NOMO-1 treated with DMSO at 0.1 percent for 48 hours (cell line): ENCODE results near the gene EDN1.
"Not testable (repeated sequence)": the region's sequence is repeated elsewhere in the genome, so short reads cannot be mapped to it uniquely, and the experiment has no call there.

Experiments
- DNase-seq: peaks from one replicate; lab custom pipeline; 2025; ENCODE audit not compliant: unreplicated experiment; lab: John Stamatoyannopoulos, UW

EDN1 gene

DNA sequence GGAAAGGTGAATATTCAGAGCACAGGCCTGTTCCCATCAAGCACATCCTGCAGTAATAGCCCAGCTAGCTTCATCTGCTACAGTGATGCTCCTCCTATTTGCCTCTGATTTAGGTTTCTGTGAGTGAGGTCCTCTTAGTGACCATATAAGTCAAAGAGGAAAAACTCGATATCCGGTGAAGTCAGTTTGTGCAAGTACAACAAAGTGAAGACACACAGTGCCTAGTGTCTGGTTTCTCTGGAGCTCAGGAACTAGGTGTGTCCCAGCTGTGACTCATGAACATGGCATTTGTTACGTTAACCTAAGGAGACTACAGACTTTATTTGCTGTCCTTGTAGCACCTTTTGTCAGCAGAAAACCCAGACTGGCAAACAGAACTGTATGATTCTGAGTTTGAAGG, 33.9 kb downstream of the EDN1 start:
- no peak for DNase-seq

DNA sequence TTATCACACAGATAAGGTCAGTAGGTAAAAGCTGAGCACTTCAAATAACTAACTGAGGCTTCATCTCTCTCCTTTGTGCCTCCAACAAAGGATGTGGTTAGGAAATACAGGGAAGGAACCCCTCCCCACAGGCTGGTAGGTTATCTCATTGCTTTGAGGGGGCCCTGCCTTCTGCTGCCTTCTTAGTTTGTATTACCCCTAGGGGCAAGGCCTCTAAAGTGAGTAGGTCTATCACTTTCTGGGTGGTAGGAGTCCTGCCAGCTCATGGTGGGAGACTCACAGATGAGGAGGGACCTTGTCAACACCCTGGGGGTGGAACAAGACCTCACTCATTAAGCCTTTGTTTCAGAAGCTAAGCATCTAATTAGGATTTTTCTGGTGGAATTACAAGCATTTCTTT, 34.6 kb downstream of the EDN1 start:
- DNase-seq: no peak

DNA sequence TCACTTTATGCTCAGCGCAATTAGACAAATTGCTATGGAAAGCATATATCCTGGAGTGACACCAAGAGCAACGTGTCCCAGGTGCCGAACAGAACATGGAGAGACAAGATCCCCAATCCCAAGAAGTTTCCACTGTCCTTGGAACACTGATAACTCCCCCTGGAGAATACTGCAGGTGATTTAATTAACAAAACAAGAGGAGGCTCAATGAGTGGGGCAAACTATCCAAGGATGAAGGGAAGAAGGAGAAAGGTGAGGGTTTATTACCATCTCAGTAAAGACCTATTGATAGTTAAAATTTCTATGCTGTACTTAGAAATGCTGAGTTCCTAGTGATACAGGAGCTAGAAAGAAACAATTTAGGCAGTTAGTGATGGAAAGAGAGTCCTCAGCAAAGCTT, 35.7 kb downstream of the EDN1 start:
- no peak for DNase-seq

DNA sequence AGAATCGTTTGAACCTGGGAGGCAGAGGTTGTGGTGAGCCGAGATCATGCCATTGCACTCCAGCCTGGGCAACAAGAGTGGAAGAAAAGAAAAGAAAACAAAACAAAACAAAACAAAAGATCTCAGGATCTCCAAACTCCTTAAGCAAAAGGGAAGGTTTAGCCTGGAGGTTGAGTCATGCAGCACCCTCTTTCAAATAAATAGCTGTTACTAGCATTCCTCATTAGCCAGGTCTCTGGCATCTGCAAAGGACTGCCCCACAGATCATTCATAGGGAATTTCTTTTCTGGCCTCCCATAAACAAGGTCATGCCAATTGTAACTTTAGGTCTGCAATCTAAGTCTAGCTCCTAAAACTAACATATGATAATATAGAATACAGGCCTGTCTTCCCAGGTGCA, 37.2 kb downstream of the EDN1 start:
- no peak for DNase-seq

DNA sequence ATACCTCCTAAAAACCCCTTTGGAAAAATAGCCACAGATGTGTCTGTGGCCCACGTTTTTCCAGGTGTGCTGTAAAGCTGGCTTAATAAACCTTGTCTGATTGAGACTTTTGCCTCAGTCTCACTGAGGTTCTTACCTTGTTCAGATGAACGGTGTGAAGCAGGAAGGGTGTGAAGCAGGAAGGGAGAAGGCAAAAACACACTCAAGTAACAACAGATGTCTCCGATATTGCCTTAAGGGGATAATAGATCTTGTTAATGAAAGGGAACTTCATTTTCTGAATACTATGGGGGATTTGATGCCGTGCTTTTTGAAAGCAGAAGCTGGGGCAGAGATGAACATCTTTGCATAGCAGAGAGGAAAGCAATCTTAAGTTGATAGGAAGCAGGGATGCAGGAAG, 37.8 kb downstream of the EDN1 start:
- DNase-seq: no peak

DNA sequence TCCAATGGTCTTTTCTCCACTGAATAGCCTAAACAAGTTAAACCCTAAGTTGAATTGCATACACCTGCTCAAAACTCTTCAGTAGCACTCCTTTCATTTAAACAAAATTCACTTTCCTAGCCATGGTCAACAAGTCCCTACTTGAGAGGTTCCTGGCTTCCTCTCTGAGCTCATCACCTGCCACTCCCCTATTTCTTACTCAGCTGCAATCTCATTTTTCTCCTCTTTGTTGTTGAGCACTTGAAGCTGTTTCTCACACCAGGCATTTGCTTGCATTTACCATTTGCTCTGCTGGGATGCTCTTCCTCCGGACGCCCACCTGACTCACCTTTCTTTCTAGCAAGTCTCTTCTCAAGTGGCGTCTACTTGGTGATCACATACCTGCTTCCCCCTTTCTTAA, 38.5 kb downstream of the EDN1 start:
- DNase-seq: no peak

DNA sequence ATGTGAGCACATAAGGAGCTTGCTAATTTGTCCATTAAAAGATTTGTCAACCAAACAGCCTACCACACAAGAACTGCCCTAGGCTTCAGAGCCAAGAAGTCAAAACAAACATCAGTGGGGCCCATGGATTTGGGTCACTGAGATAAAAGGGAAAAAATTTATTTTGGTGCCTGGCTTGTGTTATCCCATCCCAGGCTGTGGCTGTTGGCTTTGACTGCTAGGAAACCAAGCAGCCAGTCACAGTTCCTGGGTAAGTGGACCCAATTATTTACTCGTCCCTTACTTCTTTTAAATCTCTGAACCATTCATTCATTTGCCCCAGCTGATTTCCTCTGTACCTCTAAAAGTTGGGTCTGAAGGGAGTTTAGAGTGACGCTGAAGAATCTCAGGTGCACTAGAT, 41.3 kb downstream of the EDN1 start:
- no peak for DNase-seq

DNA sequence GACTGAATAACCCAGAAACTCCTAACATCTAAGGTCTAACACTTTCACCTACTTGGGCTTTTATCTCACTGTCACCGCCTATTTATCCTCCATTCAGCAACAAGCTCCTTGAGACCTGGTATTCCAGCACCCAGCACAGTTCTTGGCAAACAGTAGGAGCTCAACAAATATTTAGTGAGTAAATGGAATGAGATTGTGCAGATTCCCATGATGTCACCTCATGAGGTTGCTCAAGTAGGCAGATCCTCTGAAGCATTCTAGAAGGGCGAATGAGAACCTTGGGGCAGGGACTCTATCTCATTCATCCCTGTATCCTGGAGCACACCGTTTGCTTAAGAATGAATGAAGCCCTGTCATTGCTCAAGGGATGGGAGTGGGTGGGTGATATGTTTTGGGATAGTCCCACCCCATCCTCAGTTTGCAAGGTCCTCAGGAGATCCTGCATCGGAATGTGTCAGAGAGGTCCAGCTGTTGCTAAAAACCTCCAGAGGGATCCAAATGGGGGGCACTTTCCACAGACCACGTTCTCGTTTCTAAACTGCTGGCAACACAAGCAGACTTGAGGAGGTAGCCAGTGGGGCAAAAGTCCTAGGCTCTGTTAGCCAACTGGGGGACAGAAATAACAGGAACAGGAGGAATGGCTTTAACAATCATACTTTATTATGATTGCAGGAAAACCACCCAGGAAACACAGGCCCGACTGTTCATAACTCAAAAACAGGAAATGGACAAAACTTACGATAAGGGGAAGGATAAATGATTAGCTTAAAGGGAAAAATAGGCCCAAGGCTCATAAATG, 42.0 kb downstream of the EDN1 start:
- DNase-seq: peak; percentile 12

DNA sequence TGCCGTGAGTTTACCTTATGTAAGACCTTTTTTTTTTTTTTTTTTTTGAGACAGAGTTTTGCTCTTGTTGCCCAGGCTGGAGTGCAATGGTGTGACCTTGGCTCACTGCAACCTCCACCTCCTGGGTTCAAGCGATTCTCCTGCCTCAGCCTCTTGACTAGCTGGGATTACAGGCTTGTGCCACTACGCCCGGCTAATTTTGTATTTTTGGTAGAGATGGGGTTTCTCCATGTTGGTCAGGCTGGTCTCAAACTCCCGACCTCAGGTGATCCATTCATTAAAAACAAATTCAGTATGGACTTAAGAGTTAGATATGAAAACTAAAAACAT, 42.6 kb downstream of the EDN1 start:
- DNase-seq: not testable (repeated sequence)

DNA sequence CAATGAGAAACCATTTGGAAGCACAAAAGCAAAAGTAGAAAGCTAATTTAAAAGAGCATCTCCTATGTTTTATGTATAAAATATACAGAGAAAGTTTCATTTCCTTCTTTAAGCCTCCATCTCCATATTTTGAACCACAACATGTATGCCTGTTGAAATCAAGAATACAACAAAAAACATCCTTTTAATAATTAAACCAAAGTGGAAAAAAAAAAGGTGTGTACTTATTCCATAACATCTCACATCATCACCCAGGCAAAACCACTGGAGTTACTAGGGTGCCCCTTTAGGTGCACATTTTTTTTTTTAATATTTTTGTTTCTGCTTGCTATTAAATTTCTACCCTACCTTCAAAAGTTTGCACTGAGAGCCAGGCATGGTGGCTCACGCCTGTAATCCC, 43.0 kb downstream of the EDN1 start:
- peak; percentile 37 for DNase-seq

DNA sequence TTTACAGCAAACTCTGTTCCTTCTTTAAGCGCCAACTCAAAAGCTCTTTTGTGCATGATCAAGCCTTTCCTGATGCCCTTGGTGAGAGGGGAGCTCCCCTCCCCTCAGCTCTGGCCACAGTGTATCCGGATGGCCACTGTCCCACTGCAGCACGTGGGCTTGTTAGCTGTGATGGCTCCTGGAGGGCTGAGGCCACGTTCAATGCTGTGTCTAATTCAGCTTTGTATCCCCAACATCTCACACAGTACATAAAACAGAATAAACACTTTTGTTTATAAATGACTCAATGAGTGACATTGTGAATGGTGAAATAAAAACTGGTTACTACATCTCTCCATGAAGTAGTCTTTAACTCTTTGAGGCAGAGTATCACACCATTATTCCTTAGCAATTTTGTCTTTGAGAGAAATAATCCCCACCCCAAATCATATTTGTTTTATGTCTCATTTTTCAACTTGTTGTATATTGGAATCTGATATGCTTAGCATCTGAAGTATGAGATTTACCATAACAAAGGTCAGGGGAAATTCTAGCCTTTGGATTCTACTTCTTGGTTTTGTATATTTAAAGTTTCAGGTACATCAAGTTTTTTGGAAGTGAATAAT, 44.5 kb downstream of the EDN1 start:
- DNase-seq: no peak

DNA sequence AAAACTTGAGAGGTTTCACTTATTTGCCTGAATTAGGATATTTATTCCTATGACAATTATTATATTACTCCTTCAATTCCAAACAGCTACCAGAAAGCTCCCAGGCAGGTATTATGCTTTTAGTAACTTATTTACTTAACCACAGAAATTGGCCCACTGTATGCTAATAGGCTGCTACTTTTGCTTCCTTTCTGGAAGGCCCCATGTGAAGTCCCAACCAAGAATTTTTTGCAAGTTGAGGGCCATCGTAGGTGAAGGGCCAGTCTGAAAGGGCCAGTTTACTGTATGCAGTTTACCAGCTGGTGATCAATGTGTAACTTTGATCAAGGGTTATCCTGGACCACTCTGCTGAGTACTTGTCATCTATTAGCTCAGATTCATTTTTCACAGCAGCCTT, 45.0 kb downstream of the EDN1 start:
- DNase-seq: no peak

DNA sequence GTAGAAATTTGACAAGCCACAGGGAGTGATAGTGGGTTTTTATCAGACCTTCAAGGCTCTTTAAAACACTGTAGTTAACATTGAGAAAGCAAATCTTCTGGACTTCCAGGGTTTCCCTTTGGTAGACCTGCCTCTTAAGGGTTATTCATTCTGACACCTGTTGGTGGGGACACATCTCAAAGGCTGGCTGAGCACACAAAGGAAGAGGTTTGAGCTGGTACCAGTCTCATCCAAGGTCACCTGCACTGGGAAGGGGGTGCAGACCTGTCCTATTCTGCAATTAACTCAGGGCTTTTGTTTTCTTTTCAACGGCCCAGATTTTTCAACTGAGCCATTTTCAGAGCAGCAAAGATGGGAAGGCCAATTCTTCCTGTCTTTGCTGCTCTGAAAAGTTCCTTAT, 45.6 kb downstream of the EDN1 start:
- no peak for DNase-seq

DNA sequence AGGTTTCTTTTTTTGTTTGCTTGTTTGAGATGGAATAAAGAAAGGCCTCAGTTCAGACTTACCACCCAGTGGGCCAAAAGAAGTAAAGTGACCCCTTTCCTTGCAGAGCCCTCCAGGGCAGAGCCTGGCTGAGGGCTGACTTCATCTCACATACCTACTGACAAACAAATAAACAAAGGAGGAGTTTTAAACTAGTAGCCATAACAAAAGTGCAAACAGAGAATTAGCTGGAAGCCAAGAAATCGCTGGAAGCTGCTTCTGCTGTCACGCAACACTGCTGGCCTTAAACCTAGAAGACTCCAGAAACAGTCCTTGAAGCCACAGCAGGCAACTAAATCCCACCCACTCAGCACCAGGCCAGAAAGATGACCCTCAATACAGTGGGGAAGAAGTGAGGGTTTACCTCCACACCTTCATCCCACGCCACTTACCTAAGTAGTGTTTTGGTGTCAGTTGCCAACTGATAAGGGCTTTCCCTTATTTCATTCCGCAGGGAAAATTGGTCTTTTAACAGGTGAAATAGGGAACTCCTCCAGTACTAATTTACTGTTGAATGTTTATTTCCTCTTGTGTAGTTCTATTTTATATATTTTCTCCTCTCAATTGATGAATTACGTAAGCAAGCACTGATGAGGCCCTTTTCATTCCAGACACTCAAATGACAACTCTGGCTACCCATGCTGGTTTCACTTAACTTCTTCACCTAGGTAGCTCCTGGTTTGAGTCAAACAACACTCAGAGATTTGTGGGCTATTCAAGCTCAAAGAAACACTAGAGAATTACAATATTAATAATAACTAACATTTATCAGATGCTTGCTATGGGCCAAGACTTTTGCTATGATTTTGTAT, 46.2 kb downstream of the EDN1 start:
- no peak for DNase-seq

DNA sequence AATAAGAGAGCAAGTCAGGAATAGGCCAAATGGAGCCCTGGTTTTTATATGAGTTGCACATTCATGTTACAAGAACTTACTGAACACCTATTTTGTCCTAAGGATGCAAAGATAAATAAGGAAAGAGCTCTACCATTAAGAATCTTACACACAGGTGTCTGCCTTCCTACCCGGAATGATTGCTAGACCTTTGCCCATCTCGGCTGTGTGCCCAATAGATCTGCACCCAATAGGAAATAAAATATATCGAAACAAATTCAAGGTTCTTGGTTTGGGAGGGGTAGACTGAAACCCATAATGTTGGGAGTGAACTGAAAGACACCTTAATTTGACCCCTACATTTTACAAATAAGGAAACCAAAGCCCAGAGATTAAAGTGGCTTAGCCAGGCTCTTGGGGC, 48.9 kb downstream of the EDN1 start:
- no peak for DNase-seq

DNA sequence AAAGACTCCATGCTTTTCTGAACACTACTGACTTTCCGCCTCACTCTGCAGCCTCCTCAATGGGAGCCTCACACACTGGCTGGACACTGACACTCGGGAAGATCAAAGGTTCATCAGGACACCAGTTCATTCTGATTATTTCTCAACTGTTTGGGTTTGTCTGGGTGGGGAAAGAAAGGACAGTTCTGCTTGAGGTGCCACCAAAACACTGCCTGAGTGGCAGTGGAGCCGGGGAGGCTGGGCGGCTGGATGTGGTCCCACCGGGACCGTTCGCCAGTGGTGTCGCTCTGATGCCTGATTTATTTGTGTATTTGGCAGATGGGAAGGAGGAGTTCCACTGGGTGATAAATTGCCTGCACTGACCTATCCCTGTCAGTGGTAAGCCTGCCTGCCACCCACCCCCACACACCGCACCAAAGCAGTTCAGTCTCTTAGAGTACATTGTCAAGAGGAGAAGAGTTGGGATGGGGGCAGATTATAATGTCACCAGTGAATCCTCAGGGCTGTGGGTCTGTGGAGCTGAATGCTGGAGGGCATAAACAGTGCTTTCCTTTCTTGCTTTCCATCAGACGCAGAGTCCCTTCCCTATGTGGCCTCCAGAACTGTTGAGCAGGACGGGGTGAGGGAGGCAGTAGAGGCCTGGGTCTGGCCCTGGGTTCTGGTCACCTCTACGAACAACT, 49.8 kb downstream of the EDN1 start:
- no peak for DNase-seq

DNA sequence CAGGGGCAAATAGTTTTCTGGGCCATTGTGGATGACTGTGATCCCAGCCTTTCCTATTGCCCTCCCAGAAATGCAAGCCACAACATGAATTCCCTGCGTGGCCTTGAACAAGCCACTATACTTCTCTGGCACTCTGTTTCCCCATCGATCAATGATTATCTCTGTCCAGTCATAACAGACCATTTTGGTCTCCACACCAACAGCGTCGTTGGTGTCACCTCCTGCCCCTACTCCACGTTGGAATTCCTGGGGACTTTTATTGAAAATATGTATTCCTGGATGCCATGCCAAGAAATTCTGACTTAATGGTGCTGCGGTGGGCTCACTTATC, 50.3 kb downstream of the EDN1 start:
- DNase-seq: no peak

DNA sequence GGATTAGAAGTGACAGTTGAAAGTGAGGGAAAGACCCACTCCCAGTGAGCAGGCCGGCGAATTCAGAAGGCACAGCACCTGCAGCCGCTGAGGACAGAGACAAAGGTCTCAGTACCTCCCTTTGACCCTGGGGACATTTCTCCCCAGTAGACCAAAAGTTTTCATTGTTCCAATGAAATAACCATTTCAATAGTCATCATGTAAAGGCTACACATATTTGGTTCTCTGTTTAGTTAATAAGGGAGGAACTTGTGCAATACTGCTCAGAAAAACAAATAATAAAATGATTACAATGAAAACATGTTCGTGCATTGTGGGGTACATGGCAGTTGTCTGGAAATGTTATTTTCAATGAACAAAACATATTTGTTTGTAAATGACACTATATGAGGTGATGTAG, 52.5 kb downstream of the EDN1 start:
- no peak for DNase-seq

DNA sequence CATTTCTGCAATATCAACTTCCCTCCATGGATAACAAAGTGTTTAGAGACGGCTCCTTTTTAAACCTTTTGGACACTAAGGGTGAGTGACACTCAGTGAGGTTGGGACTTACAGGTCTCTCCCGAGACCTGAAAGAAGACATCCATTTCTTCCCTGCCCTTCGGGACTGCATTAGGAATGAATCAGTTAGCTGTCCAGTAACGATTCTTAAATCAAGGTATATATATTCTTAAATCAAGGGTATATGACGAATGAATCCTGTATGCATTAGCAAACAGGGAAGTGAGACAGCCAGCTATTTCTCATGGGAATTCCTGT, 52.9 kb downstream of the EDN1 start:
- no peak for DNase-seq

DNA sequence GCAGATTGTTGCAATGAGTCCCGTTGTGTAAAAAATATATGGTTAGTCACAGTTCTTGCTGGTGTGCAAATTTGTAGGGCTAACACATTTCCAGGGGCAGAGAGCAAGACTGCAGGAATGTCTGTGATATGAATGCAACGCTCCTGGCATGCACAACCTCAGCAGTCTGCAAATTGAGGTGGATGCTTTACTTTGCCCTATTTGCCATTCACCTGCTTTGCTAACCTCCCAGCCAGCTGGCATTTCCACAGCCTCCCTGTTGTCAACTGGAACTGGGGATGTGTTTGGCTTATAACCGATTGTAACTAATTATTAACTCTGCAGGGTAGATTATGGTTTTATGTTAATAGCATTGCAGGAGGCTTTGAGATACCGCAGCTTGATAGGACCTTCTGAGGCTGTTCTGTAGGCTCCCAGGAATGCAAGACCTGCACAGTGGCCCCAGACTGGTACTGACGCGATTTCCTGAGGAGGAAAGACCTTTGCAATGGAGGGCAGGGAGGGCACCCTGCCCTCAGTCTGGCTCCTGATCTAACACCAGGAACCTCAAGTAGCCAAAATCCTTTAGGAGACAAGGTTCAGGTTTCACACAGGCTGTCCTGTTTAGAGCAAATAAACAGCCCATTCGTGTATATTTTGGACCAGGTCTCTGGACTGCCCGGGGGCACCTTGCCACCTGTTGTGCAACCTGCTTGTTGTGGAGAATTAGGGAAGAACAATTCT, 53.4 kb downstream of the EDN1 start:
- DNase-seq: no peak

DNA sequence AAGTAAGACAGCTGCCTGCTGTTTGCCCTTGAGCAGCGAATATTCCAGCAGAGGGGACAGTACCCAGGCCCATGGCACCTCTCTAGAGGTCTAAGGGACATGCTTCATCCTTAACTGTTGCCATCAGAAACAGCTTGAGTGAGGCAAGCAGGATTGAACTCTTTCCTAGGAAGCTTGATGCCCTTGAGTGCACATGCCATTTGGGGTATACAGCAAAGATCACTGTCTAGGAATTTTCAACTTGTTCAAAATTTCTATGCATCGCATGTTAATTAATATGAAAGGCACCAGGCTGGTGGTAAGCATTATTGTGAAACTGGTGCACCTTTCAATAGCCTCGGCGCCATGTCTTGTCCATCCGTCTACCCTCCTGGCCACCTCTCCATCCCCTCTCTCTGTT, 54.1 kb downstream of the EDN1 start:
- DNase-seq: no peak
